GM23248 (cell line): ENCODE results near the gene TRIM9.
"Not testable (repeated sequence)": the region's sequence is repeated elsewhere in the genome, so short reads cannot be mapped to it uniquely, and the experiment has no call there.

Source experiments
- EZH2 ChIP-seq: fragments of 200-600 bp; sonication (generic); IDR thresholded peaks from 2 replicates; pipeline ENCODE4 v1.6.1; 2018; ENCODE audit warnings: antibody characterized with exemption, mild to moderate bottlenecking; ENCODE audit not compliant: insufficient read depth, poor library complexity, severe bottlenecking
- EZH2phosphoT487 ChIP-seq: fragments of 200-600 bp; sonication (generic); IDR thresholded peaks from 2 replicates; pipeline ENCODE4 v1.6.1; 2018; ENCODE audit warnings: antibody characterized with exemption, moderate library complexity, mild to moderate bottlenecking, low read depth; ENCODE audit not compliant: insufficient read depth

DNA sequence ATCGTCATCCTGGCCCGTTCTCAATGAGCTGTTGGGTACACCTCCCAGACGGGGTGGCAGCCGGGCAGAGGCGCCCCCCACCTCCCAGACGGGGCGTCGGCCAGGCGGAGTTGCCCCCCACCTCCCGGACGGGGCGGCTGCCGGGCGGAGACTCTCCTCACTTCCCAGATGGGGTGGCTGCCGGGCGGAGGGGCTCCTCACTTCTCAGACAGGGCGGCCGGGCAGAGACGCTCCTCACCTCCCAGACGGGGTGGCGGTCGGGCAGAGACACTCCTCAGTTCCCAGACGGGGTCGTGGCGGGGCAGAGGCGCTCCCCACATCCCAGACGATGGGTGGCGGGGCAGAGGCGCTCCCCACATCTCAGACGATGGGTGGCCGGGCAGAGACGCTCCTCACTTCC is 138.5 kb downstream of the TRIM9 start:
- TF ChIP-seq EZH2, EZH2phosphoT487: not testable (repeated sequence)
